Stimulated activated CD8-positive, alpha-beta memory T cell treated with anti-CD3 and anti-CD28 coated beads, Interleukin-7, amount 100 ng/mL, for 1 hour (primary cell): ENCODE results near the gene SIM2.

Experiments
- DNase-seq, 2 donors: peaks; one replicate each; pipeline ENCODE4 v3.0.0-alpha.2; 2020; ENCODE audit warnings: low read depth in 2 of 2

SIM2 gene

GRCh38 chr21:36699546-36700294 is 805 bp downstream of the SIM2 start:
- no peak for DNase-seq

- no peak for DNase-seq
Observed at GRCh38 chr21:36700295-36700970, 1.5 kb downstream of the SIM2 start.

GRCh38 chr21:36700971-36701755 is 2.2 kb downstream of the SIM2 start:
- DNase-seq, result no peak

GRCh38 chr21:36701756-36702621 is 3.1 kb downstream of the SIM2 start:
- no peak for DNase-seq

GRCh38 chr21:36702622-36702968 is 3.7 kb downstream of the SIM2 start:
- no peak for DNase-seq

GRCh38 chr21:36703123-36703522 is 4.2 kb downstream of the SIM2 start:
- no peak for DNase-seq

- no peak for DNase-seq
Observed at GRCh38 chr21:36703626-36704280, 4.8 kb downstream of the SIM2 start.

GRCh38 chr21:36704281-36704957 is 5.5 kb downstream of the SIM2 start:
- DNase-seq, result no peak

GRCh38 chr21:36704958-36705678 is 6.2 kb downstream of the SIM2 start:
- DNase-seq, result no peak

GRCh38 chr21:36705679-36706481 is 7.0 kb downstream of the SIM2 start:
- DNase-seq, result no peak

- DNase-seq, result no peak
Observed at GRCh38 chr21:36706482-36706852, 7.6 kb downstream of the SIM2 start.

- no peak for DNase-seq
Observed at GRCh38 chr21:36706951-36707762, 8.2 kb downstream of the SIM2 start.

- DNase-seq, result no peak
Observed at GRCh38 chr21:36707763-36708285, 8.9 kb downstream of the SIM2 start.

GRCh38 chr21:36708286-36709029 is 9.5 kb downstream of the SIM2 start:
- DNase-seq, result no peak

- DNase-seq, result no peak
Observed at GRCh38 chr21:36709030-36709867, 10.3 kb downstream of the SIM2 start.
